Retina (tissue), 1 donor: ENCODE results near the gene NEU4.
"Not testable (repeated sequence)": the region's sequence is repeated elsewhere in the genome, so short reads cannot be mapped to it uniquely, and the experiment has no call there.

Experiments used
- DNase-seq: peaks from one replicate; pipeline ENCODE4 v3.0.0-alpha.2; 2016

Gene NEU4

GRCh38 chr2:241799522-241800197, 9.3 kb upstream of the NEU4 start:
- no peak for DNase-seq

- DNase-seq: not testable (repeated sequence)
Measured at GRCh38 chr2:241800198-241800903, 8.6 kb upstream of the NEU4 start.

GRCh38 chr2:241801611-241802420, 7.2 kb upstream of the NEU4 start:
- DNase-seq: no peak

GRCh38 chr2:241802421-241803318, 6.3 kb upstream of the NEU4 start:
- DNase-seq: no peak

- peak; percentile 90 for DNase-seq
Measured at GRCh38 chr2:241803387-241804325, 5.3 kb upstream of the NEU4 start.

- DNase-seq: no peak
Measured at GRCh38 chr2:241804326-241805229, 4.4 kb upstream of the NEU4 start.

- DNase-seq: not testable (repeated sequence)
Measured at GRCh38 chr2:241806217-241806616, 2.8 kb upstream of the NEU4 start.

GRCh38 chr2:241808051-241808720, 807 bp upstream of the NEU4 start:
- peak; percentile 56 for DNase-seq

GRCh38 chr2:241809383-241810306, 652 bp downstream of the NEU4 start:
- no peak for DNase-seq

- no peak for DNase-seq
Measured at GRCh38 chr2:241810307-241811200, 1.6 kb downstream of the NEU4 start.

GRCh38 chr2:241811201-241811951, 2.4 kb downstream of the NEU4 start:
- DNase-seq: no peak

GRCh38 chr2:241811952-241812729, 3.1 kb downstream of the NEU4 start:
- no peak for DNase-seq

- no peak for DNase-seq
Measured at GRCh38 chr2:241812730-241813643, 4.0 kb downstream of the NEU4 start.

GRCh38 chr2:241813644-241814392, 4.8 kb downstream of the NEU4 start:
- no peak for DNase-seq
